ENCODE measurements around the gene RASSF4. TPM values are rescaled to one million over a fixed set of nuclear protein-coding genes. Genes with fewer than 3 reads are reported as not detected.

Gene RASSF4
- total RNA-seq, 1 experiment from 2014 or later = 2.8 TPM

GRCh38 chr10:45005284-45005683 is 45.7 kb downstream of the RASSF4 start (continued):
- TF ChIP-seq ELF1 (IDR thresholded peaks at IDR 0.05; ENCODE audit: borderline replicate concordance, low read depth) = no peak
- no peak for TF ChIP-seq RAD21 (IDR thresholded peaks at IDR 0.05; ENCODE audit: low read depth)
- no peak for TF ChIP-seq JUND (IDR thresholded peaks at IDR 0.05)
- no peak for TF ChIP-seq ZNF274 (IDR thresholded peaks at IDR 0.05; ENCODE audit: low read depth, low read length)

GRCh38 chr10:45006276-45007030 is 46.9 kb downstream of the RASSF4 start:
- POLR2A ChIA-PET = interaction anchor here (1.5 kb wide), 1 partner anchor 25 kb away, joined by 3 read pairs; no protein-coding TSS in a partner anchor
- ATAC-seq (no peak), DNase-seq (ENCODE audit: low read depth, low spot score) (no peak)
- intact Hi-C loops (cut with micrococcal nuclease) = loop anchor here (5.0 to 10.0 kb wide), 4 partner anchors 228 to 1218 kb away; no protein-coding TSS in a partner anchor
- RAD21 ChIA-PET (ENCODE audit: low non-redundant PET in 1 of 2, low total read pairs in 2 of 2, uncharacterized antibody in 2 of 2, unreplicated experiment in 2 of 2) = no interaction called here
- TF ChIP-seq EGR1 (IDR thresholded peaks at IDR 0.05; ENCODE audit: low read depth) (no peak), CBX3 (IDR thresholded peaks at IDR 0.05; ENCODE audit: low read depth) (no peak), ATF3 (IDR thresholded peaks at IDR 0.05) (no peak), SIN3A (IDR thresholded peaks at IDR 0.05; ENCODE audit: low read depth) (no peak), ZBTB33 (IDR thresholded peaks at IDR 0.05; ENCODE audit: extremely low read depth, insufficient replicate concordance, low read length) (no peak), ELF1 (IDR thresholded peaks at IDR 0.05; ENCODE audit: borderline replicate concordance, low read depth) (no peak), POLR2A (IDR thresholded peaks at IDR 0.05; ENCODE audit: borderline replicate concordance, extremely low read depth, insufficient read depth, insufficient read length) (no peak), CTCF (IDR thresholded peaks at IDR 0.05 in 2 of 3, conservative IDR thresholded peaks at IDR 0.05 in 1 of 3; ENCODE audit: borderline replicate concordance in 1 of 3, insufficient read depth in 1 of 3, low read depth in 2 of 3, low read length in 2 of 3) (no peak), SRF (IDR thresholded peaks at IDR 0.05; ENCODE audit: low read depth) (no peak), EZH2 (IDR thresholded peaks at IDR 0.05) (no peak), YY1 (IDR thresholded peaks at IDR 0.05; ENCODE audit: extremely low read depth, insufficient replicate concordance, low read depth, low read length) (no peak), MAX (IDR thresholded peaks at IDR 0.05) (no peak), CEBPB (IDR thresholded peaks at IDR 0.05; ENCODE audit: low read depth) (no peak)
- no peak overlapping the region for H3K4me3 ChIP-seq (replicated peaks in 1 of 2; ENCODE audit: low read depth in 1 of 2, low read length in 2 of 2)
- H3K9me3 ChIP-seq (ENCODE audit: control insufficient read depth in 1 of 2, insufficient read depth in 1 of 2, low read depth in 1 of 2, low read length in 2 of 2) = no peaks in the 10 kb centered on the region
- H4K20me1 ChIP-seq (ENCODE audit: insufficient read depth) = no peaks in the 10 kb centered on the region
- H2AFZ ChIP-seq (ENCODE audit: low read depth, low read length, poor library complexity, severe bottlenecking) = no peak overlapping the region
- peaks cover 0 to 5% of the 10 kb centered on the region in 2 experiments; a peak in 2 of 4 replicates for H3K4me1 ChIP-seq (ENCODE audit: control insufficient read depth in 1 of 2, insufficient read depth in 2 of 2, low read length in 2 of 2)
- H3K36me3 ChIP-seq (ENCODE audit: control insufficient read depth in 1 of 2, insufficient read depth in 2 of 2, low read length in 2 of 2) = no peaks in the 10 kb centered on the region
- BruUV-seq (replicated peaks) = no TSS peak
- H3K79me2 ChIP-seq (ENCODE audit: insufficient read depth, low read length) = peaks cover 22% of the 10 kb centered on the region
- H3K27me3 ChIP-seq (ENCODE audit: insufficient read depth, low read length) = no peaks in the 10 kb centered on the region
- no peaks in the 10 kb centered on the region for H3K9me2 ChIP-seq (ENCODE audit: insufficient read depth)
- CTCF ChIA-PET = no interaction called here
- no peak overlapping the region for H3K4me2 ChIP-seq (ENCODE audit: low read length)
- no peak overlapping the region for H3K27ac ChIP-seq (ENCODE audit: low read depth, low read length)
- H3K9ac ChIP-seq (ENCODE audit: low read length) = no peak overlapping the region
